Stimulated activated effector memory CD8-positive, alpha-beta T cell treated with anti-CD3 and anti-CD28 coated beads, Interleukin-12 subunit alpha, Interleukin-12 subunit beta, amount 100 ng/mL, for 72 hours (primary cell): ENCODE results near the gene CLSTN2.

Experiments
- ATAC-seq: fragments of 150-1000 bp; cut with Tn5 transposase; 2 replicates; pipeline ENCODE4 v1.10.0; 2021
- DNase-seq, 2 donors: peaks; one replicate each; pipeline ENCODE4 v3.0.0; 2021 to 2022; ENCODE audit warnings: low spot score in 2 of 2
- H3K27ac Mint-ChIP-seq: one replicate; pipeline ENCODE4 v1.8.0; 2022; ENCODE audit warnings: mild to moderate bottlenecking, mixed read lengths
- H3K36me3 Mint-ChIP-seq: one replicate; pipeline ENCODE4 v1.8.0; 2022; ENCODE audit warnings: mild to moderate bottlenecking, mixed read lengths
- H3K4me1 Mint-ChIP-seq: one replicate; pipeline ENCODE4 v1.8.0; 2022; ENCODE audit warnings: mixed read lengths
- H3K4me3 Mint-ChIP-seq: one replicate; pipeline ENCODE4 v1.8.0; 2022; ENCODE audit warnings: mild to moderate bottlenecking, mixed read lengths
- H3K9me3 Mint-ChIP-seq: one replicate; pipeline ENCODE4 v1.8.0; 2022; ENCODE audit warnings: mixed read lengths

Gene CLSTN2

GRCh38 chr3:140378571-140379340, 443.8 kb downstream of the CLSTN2 start:
- Mint-ChIP-seq H3K36me3 (no peaks in the 10 kb centered on the region), H3K27ac (no peak overlapping the region), H3K4me1 (no peaks in the 10 kb centered on the region), H3K9me3 (no peaks in the 10 kb centered on the region), H3K4me3 (no peak overlapping the region)
- ATAC-seq (no peak), DNase-seq (peak in 1 of 2 donors; percentile 13)

- Mint-ChIP-seq H3K27ac (no peak overlapping the region), H3K4me3 (no peak overlapping the region), H3K4me1 (no peaks in the 10 kb centered on the region), H3K9me3 (no peaks in the 10 kb centered on the region), H3K36me3 (no peaks in the 10 kb centered on the region)
- no peak for ATAC-seq
- DNase-seq: peak in 1 of 2 donors; percentile 4
Measured at GRCh38 chr3:140384028-140384771, 449.2 kb downstream of the CLSTN2 start.

- Mint-ChIP-seq H3K36me3 (no peaks in the 10 kb centered on the region), H3K9me3 (no peaks in the 10 kb centered on the region), H3K4me1 (no peaks in the 10 kb centered on the region), H3K27ac (no peak overlapping the region), H3K4me3 (no peak overlapping the region)
- DNase-seq (peak in 1 of 2 donors; percentile 6), ATAC-seq (no peak)
Measured at GRCh38 chr3:140384876-140385275, 449.9 kb downstream of the CLSTN2 start.

GRCh38 chr3:140386357-140387100, 451.5 kb downstream of the CLSTN2 start:
- Mint-ChIP-seq H3K4me3 (no peak overlapping the region), H3K4me1 (no peaks in the 10 kb centered on the region), H3K9me3 (no peaks in the 10 kb centered on the region), H3K36me3 (no peaks in the 10 kb centered on the region), H3K27ac (no peak overlapping the region)
- peak in 1 of 2 donors; percentile 33 for DNase-seq
- ATAC-seq: peak; percentile 23

- Mint-ChIP-seq H3K4me1 (no peaks in the 10 kb centered on the region), H3K9me3 (no peaks in the 10 kb centered on the region), H3K36me3 (no peaks in the 10 kb centered on the region), H3K27ac (no peak overlapping the region), H3K4me3 (no peak overlapping the region)
- ATAC-seq: no peak
- DNase-seq: no peak
Measured at GRCh38 chr3:140387244-140387643, 452.3 kb downstream of the CLSTN2 start.

GRCh38 chr3:140388202-140388922, 453.4 kb downstream of the CLSTN2 start:
- H3K27ac Mint-ChIP-seq: no peak overlapping the region
- DNase-seq (peak in 1 of 2 donors; percentile 3), ATAC-seq (no peak)
- H3K9me3 Mint-ChIP-seq: no peaks in the 10 kb centered on the region
- H3K4me1 Mint-ChIP-seq: no peaks in the 10 kb centered on the region
- no peak overlapping the region for H3K4me3 Mint-ChIP-seq
- no peaks in the 10 kb centered on the region for H3K36me3 Mint-ChIP-seq

- Mint-ChIP-seq H3K27ac (no peak overlapping the region), H3K36me3 (no peaks in the 10 kb centered on the region), H3K4me3 (no peak overlapping the region), H3K9me3 (no peaks in the 10 kb centered on the region), H3K4me1 (no peaks in the 10 kb centered on the region)
- no peak for DNase-seq
- ATAC-seq: no peak
Measured at GRCh38 chr3:140391061-140391460, 456.1 kb downstream of the CLSTN2 start.

GRCh38 chr3:140394488-140395133, 459.6 kb downstream of the CLSTN2 start:
- H3K36me3 Mint-ChIP-seq: no peaks in the 10 kb centered on the region
- no peak for DNase-seq
- H3K4me1 Mint-ChIP-seq: no peaks in the 10 kb centered on the region
- no peak for ATAC-seq
- no peaks in the 10 kb centered on the region for H3K9me3 Mint-ChIP-seq
- H3K4me3 Mint-ChIP-seq: no peak overlapping the region
- no peak overlapping the region for H3K27ac Mint-ChIP-seq

- no peak for DNase-seq
- no peak overlapping the region for H3K4me3 Mint-ChIP-seq
- no peaks in the 10 kb centered on the region for H3K9me3 Mint-ChIP-seq
- H3K36me3 Mint-ChIP-seq: no peaks in the 10 kb centered on the region
- H3K4me1 Mint-ChIP-seq: no peaks in the 10 kb centered on the region
- no peak for ATAC-seq
- no peak overlapping the region for H3K27ac Mint-ChIP-seq
Measured at GRCh38 chr3:140395134-140396075, 460.4 kb downstream of the CLSTN2 start.

- Mint-ChIP-seq H3K4me1 (no peaks in the 10 kb centered on the region), H3K9me3 (no peaks in the 10 kb centered on the region), H3K4me3 (no peak overlapping the region), H3K27ac (no peak overlapping the region), H3K36me3 (no peaks in the 10 kb centered on the region)
- ATAC-seq (no peak), DNase-seq (no peak)
Measured at GRCh38 chr3:140396110-140396509, 461.1 kb downstream of the CLSTN2 start.

- ATAC-seq (no peak), DNase-seq (no peak)
- no peaks in the 10 kb centered on the region for H3K9me3 Mint-ChIP-seq
- H3K4me3 Mint-ChIP-seq: no peak overlapping the region
- H3K36me3 Mint-ChIP-seq: no peaks in the 10 kb centered on the region
- no peak overlapping the region for H3K27ac Mint-ChIP-seq
- H3K4me1 Mint-ChIP-seq: no peaks in the 10 kb centered on the region
Measured at GRCh38 chr3:140397847-140398246, 462.9 kb downstream of the CLSTN2 start.

- DNase-seq (no peak), ATAC-seq (no peak)
- H3K36me3 Mint-ChIP-seq: no peaks in the 10 kb centered on the region
- no peaks in the 10 kb centered on the region for H3K9me3 Mint-ChIP-seq
- H3K4me3 Mint-ChIP-seq: no peak overlapping the region
- H3K27ac Mint-ChIP-seq: no peak overlapping the region
- H3K4me1 Mint-ChIP-seq: no peaks in the 10 kb centered on the region
Measured at GRCh38 chr3:140398387-140398786, 463.4 kb downstream of the CLSTN2 start.

- Mint-ChIP-seq H3K4me1 (no peaks in the 10 kb centered on the region), H3K9me3 (no peaks in the 10 kb centered on the region), H3K27ac (no peak overlapping the region), H3K4me3 (no peak overlapping the region), H3K36me3 (no peaks in the 10 kb centered on the region)
- no peak for DNase-seq
- no peak for ATAC-seq
Measured at GRCh38 chr3:140399871-140400270, 464.9 kb downstream of the CLSTN2 start.

- no peak overlapping the region for H3K4me3 Mint-ChIP-seq
- no peaks in the 10 kb centered on the region for H3K9me3 Mint-ChIP-seq
- H3K4me1 Mint-ChIP-seq: no peaks in the 10 kb centered on the region
- DNase-seq (no peak), ATAC-seq (no peak)
- H3K27ac Mint-ChIP-seq: no peak overlapping the region
- no peaks in the 10 kb centered on the region for H3K36me3 Mint-ChIP-seq
Measured at GRCh38 chr3:140403079-140403478, 468.1 kb downstream of the CLSTN2 start.
